Endometrium (tissue), 2 donors: ENCODE measurements around the gene INF2.
"Not testable (repeated sequence)": the region's sequence is repeated elsewhere in the genome, so short reads cannot be mapped to it uniquely, and the experiment has no call there.

ENCODE experiments used
- FAIRE-seq: peaks from 2 replicates; lab custom pipeline; 2012; peaks lifted over from hg19 to GRCh38; lab: Jason Lieb, UNC
- donor health status: control.
- donor health status: control.

Gene INF2

GRCh38 chr14:104721505-104722431 is 32.4 kb downstream of the INF2 start:
- no peak for FAIRE-seq

DNA sequence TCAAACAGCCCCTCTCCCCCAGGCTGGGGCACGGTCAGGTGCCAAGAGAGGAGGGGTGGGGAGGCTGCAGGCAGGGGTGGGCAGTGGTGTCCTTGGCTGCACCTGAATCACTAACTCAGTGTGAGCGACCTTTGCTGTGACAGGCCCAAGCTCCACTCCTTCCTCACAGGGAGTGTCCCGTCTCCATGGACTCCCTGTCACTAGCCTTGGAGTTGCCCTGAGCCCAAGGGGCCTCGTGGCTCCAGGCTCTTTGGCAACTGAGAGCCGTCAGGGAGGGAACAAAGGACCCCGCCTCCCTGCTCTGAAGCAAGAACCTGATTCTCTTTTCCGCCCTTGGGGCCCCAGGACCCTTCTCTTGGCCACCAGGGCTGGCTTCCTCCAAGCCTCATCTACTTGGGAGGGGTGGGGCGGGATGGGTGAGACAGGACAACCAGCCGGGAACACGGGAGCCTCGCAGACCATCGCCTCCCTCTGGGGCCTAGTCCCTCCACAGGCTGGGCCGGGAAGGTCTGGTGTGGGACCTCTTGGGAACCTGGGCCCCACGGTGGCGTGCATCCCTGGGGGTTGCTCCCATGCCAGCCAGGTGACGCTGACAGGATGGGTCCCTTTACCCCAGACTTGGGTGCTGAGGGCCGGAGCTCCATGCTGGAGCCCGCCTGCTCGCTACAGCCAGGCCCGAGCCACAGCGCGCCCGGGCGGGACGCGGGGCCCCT is 33.7 kb downstream of the INF2 start:
- no peak for FAIRE-seq

DNA sequence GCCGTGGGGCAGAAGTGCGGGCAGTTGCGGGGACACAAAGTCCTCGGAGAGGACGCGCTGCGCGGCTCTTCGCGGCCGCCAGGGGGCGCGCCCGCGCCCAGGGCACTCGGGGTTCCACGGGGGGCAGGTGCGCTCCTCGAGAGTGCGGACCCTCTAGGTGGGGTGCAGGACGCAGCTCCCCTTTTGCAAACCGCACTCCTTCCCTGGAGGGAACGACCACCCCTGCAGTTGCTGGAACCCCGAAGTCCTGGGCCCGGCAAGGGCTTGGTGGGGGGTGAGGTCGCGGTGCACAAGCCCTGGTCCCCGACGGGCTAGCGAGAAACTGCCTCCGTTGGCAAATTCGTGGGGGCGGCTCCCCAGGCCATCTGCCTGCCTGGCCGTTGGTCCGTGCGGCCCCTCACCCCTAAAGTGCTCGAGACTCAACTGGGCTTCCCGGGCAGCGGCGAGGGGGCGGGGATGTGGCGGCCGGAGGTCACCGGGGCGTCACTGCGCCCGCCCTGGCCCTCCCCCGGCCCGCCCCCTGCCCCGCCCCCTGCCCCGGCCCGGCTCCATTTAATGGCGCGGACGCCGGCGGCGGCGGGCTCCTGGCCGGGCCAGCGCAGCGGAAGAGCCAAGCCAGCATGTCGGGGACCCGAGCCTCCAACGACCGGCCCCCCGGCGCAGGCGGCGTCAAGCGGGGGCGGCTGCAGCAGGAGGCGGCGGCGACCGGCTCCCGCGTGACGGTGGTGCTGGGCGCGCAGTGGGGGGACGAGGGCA is 34.4 kb downstream of the INF2 start, which contains the start of gene ADSS1:
TSS of gene ADSS1 (plus strand) at position 579 of the 756 bp plus-strand sequence. CDS start at position 621, 42 bp downstream.
- FAIRE-seq: no peak

DNA sequence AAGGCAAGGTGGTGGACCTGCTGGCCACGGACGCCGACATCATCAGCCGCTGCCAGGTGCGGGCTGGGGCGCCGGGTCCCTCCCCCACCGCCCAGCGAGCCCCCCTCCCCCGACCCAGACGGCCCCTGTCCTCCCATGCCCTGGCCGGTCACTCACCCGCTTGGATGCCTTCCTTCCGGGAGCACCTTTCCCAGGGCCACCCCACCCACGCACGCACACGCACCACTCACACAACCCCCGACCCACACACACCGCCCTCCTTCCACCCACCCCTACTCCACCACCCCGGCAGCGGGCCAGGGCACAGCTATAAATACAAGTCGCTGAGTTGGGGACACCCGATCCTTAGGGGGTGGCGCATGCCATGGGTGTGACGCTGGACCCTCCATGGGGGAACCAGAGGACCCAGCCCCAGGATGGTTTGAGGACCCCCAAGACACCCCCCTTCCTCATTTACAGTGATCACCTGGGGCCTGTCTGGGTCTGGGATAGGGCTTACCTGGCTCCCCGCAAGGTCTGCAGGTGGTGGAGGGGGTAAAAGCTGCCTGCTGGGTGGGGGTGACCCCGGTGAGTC is 35.1 kb downstream of the INF2 start:
- FAIRE-seq: no peak

DNA sequence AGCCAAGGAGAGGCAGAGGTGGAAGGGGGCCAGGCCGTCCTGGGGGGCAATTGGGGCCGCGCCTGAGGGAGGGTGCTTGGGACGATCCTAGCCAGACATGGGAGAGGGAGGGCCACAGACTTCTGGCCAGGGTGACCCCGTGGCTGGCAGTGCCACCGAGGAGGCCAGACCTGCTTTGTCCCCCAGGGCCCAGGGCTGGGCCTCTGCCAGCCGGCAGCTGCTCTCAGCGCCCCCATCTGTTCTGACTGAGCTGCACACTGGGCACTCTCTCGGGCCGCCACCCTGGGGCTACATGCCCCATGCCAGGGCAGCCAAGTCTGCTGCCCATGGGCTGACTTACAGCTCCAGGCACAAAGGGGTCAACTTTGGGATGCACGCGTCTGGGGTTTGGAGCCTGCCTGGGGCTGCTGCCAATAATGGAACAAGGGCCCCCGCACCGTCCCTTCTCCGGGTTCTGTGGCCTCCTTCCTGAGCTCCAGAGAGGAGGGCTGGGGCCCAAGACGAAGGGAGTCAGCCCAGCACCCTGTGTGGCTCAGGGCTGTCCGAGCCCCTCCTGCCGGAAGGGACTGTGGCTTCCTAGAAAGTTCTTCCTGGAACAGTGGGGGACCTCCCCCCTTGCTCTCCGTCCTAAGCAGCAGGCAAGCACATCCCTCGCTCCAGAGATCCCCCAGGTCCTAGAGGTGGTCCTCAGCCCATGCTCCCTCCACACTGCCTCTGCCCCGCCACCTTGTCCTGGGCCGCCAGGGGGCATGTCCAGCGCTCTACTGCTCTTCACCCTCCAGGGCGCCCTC is 35.8 kb downstream of the INF2 start:
- no peak for FAIRE-seq

GRCh38 chr14:104725772-104726548 is 36.5 kb downstream of the INF2 start:
- FAIRE-seq: no peak

GRCh38 chr14:104726600-104727451 is 37.4 kb downstream of the INF2 start:
- FAIRE-seq: no peak

DNA sequence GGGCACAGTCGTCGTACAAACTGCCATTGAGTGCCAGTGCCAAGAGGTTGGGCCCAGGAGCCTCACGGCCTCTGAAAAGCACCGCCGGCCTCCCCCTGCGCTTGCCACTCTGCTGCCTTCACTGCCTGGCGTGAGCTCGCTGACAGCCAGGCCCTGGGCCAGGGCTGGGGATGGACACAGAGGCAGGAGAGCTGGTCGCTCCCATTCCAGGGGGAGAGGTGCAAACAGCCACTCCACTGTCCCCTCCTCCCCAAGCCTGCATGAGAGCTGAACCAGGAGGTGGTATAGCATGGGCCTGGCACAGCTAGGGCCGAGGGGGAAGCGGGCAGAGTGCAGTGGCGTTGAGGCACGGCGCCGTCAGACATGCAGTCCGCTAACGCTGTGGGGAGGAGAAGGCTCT is 39.2 kb downstream of the INF2 start:
- no peak for FAIRE-seq

DNA sequence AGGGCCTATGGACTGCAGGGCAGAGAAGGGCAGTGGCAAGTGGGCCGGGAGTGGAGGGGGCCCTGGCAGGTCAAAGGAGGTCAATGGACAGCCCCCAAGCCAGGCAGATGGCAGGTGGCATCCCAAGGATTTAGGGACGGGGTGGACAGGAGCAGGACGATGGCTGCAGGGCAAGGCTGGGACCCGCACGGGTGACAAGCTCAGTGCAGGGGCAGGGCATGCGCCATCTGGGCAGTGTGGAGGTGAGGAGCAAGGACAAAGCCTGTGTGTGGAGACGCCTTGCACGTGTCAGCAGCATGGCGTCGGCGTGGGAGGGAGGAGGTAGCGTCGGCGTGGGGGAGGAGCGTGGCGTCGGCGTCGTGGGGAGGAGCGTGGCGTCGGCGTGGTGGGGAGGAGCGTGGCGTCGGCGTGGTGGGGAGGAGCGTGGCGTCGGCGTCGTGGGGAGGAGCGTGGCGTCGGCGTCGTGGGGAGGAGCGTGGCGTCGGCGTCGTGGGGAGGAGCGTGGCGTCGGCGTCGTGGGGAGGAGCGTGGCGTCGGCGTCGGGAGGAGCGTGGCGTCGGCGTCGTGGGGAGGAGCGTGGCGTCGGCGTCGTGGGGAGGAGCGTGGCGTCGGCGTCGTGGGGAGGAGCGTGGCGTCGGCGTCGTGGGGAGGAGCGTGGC is 39.9 kb downstream of the INF2 start:
- FAIRE-seq: not testable (repeated sequence)

DNA sequence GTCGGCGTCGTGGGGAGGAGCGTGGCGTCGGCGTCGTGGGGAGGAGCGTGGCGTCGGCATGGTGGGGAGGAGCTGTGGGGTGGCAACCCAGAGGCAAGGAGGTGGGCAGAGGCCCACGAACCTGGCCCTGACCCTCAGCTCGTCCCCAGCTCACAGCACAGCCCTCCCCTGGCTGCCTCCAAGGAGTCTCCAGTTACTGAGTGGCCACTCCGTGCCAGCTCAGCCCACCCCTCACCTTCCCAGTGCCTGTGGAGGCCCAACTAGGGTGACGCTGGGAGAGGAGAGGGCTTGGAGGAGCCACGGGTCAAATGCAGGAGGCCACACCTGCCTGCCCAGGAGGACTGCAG is 40.4 kb downstream of the INF2 start:
- no peak for FAIRE-seq

- FAIRE-seq: no peak
Observed at GRCh38 chr14:104730487-104730886, 41.1 kb downstream of the INF2 start.

GRCh38 chr14:104731320-104732294 is 42.2 kb downstream of the INF2 start:
- FAIRE-seq: no peak

GRCh38 chr14:104732355-104732804 is 43.0 kb downstream of the INF2 start:
- FAIRE-seq: no peak

- no peak for FAIRE-seq
Observed at GRCh38 chr14:104732931-104733681, 43.7 kb downstream of the INF2 start.

- FAIRE-seq: no peak
Observed at GRCh38 chr14:104734051-104734587, 44.7 kb downstream of the INF2 start.

GRCh38 chr14:104734601-104734990 is 45.2 kb downstream of the INF2 start:
- no peak for FAIRE-seq
